Liver (tissue), 9 donors: ENCODE results near the gene SASH1. TPM values are rescaled to one million over a fixed set of nuclear protein-coding genes. Genes with fewer than 3 reads are reported as not detected.
A peak's percentile ranks its signal among the peaks of the same experiment; 100 is the strongest.

Experiments used
- DNase-seq: peaks from one replicate; pipeline ENCODE4 v3.0.0-alpha.2; 2017; ENCODE audit warnings: low spot score
- H3K27ac ChIP-seq, 2 donors: one replicate each; pipeline ENCODE4 v1.7.0; 2013; ENCODE audit warnings: inconsistent platforms in 2 of 2, low read length in 2 of 2, control low read depth in 1 of 2, low read depth in 1 of 2, mild to moderate bottlenecking in 1 of 2
- H3K27me3 ChIP-seq, 4 donors: one replicate each; pipeline versions ENCODE4 v1.6.1 to v1.7.0; 2013; ENCODE audit warnings: low read length in 3 of 4, inconsistent platforms in 1 of 4, mild to moderate bottlenecking in 1 of 4, moderate library complexity in 1 of 4; ENCODE audit not compliant: control insufficient read depth in 4 of 4, insufficient read depth in 4 of 4
- H3K36me3 ChIP-seq, 4 donors: one replicate each; pipeline versions ENCODE4 v1.6.1 to v1.7.0; 2013; ENCODE audit warnings: low read length in 3 of 4, mild to moderate bottlenecking in 3 of 4, low read depth in 1 of 4, moderate library complexity in 1 of 4; ENCODE audit not compliant: control insufficient read depth in 4 of 4, insufficient read depth in 3 of 4
- H3K4me1 ChIP-seq, 4 donors: one replicate each; pipeline versions ENCODE4 v1.6.1 to v1.7.0; 2013; ENCODE audit warnings: low read length in 3 of 4, mild to moderate bottlenecking in 3 of 4, moderate library complexity in 1 of 4; ENCODE audit not compliant: control insufficient read depth in 4 of 4, insufficient read depth in 4 of 4
- H3K4me3 ChIP-seq, 3 donors: one replicate each; pipeline versions ENCODE4 v1.6.1 to v1.7.0; 2013; ENCODE audit warnings: low read length in 3 of 3, control low read depth in 1 of 3, low read depth in 1 of 3, mild to moderate bottlenecking in 1 of 3
- H3K9ac ChIP-seq, 2 donors: one replicate each; pipeline ENCODE4 v1.7.0; 2013; ENCODE audit warnings: low read length in 2 of 2, mild to moderate bottlenecking in 2 of 2, moderate library complexity in 2 of 2, control low read depth in 1 of 2, low read depth in 1 of 2
- H3K9me3 ChIP-seq, 4 donors: one replicate each; pipeline versions ENCODE4 v1.6.1 to v1.7.0; 2013; ENCODE audit warnings: low read length in 3 of 4; ENCODE audit not compliant: control insufficient read depth in 4 of 4
- ATF3 ChIP-seq: IDR thresholded peaks from 2 replicates; pipeline ENCODE4 v1.6.1; 2016; ENCODE audit warnings: antibody characterized with exemption
- CTCF ChIP-seq: fragments of 150-350 bp; IDR thresholded peaks from 2 replicates; pipeline ENCODE4 v1.5.1; 2017; ENCODE audit warnings: improper control_type of control experiment, low read depth, low read length; ENCODE audit not compliant: missing input control
- EGR1 ChIP-seq, 2 donors: IDR thresholded peaks; 2 replicates each; pipeline ENCODE4 v1.6.1; 2016 to 2018; ENCODE audit warnings: antibody characterized with exemption in 2 of 2, low read depth in 2 of 2
- FOXA1 ChIP-seq: IDR thresholded peaks from 2 replicates; pipeline ENCODE4 v1.6.1; 2016; ENCODE audit warnings: antibody characterized with exemption
- FOXA2 ChIP-seq: IDR thresholded peaks from 2 replicates; pipeline ENCODE4 v1.6.1; 2016; ENCODE audit warnings: antibody characterized with exemption
- GABPA ChIP-seq, 2 donors: IDR thresholded peaks in 1 of 2; conservative IDR thresholded peaks in 1 of 2; 2 replicates each; pipeline ENCODE4 v1.6.1; 2016; ENCODE audit warnings: antibody characterized with exemption in 2 of 2, mild to moderate bottlenecking in 1 of 2, moderate library complexity in 1 of 2
- HNF4A ChIP-seq, 2 donors: conservative IDR thresholded peaks; 2 replicates each; pipeline ENCODE4 v1.6.1; 2016; ENCODE audit warnings: antibody characterized with exemption in 2 of 2, mild to moderate bottlenecking in 2 of 2
- HNF4G ChIP-seq: IDR thresholded peaks from 2 replicates; pipeline ENCODE4 v1.6.1; 2016; ENCODE audit warnings: antibody characterized with exemption
- JUND ChIP-seq, 2 donors: IDR thresholded peaks; 2 replicates each; pipeline ENCODE4 v1.6.1; 2016; ENCODE audit warnings: antibody characterized with exemption in 2 of 2
- MAX ChIP-seq: IDR thresholded peaks from 2 replicates; pipeline ENCODE4 v1.6.1; 2016; ENCODE audit warnings: antibody characterized with exemption
- NR2F2 ChIP-seq: IDR thresholded peaks from 2 replicates; pipeline ENCODE4 v1.6.1; 2016; ENCODE audit warnings: antibody characterized with exemption
- RAD21 ChIP-seq, 2 donors: IDR thresholded peaks; 2 replicates each; pipeline ENCODE4 v1.6.1; 2016; ENCODE audit warnings: antibody characterized with exemption in 2 of 2, mild to moderate bottlenecking in 2 of 2
- REST ChIP-seq: IDR thresholded peaks from 2 replicates; pipeline ENCODE4 v1.6.1; 2016; ENCODE audit warnings: antibody characterized with exemption, mild to moderate bottlenecking
- RXRA ChIP-seq, 2 donors: IDR thresholded peaks; 2 replicates each; pipeline ENCODE4 v1.6.1; 2017 to 2018; ENCODE audit warnings: antibody characterized with exemption in 2 of 2, mild to moderate bottlenecking in 1 of 2
- SP1 ChIP-seq: IDR thresholded peaks from 2 replicates; pipeline ENCODE4 v1.6.1; 2018; ENCODE audit warnings: antibody characterized with exemption, mild to moderate bottlenecking
- TAF1 ChIP-seq: conservative IDR thresholded peaks from 2 replicates; pipeline ENCODE4 v1.6.1; 2016; ENCODE audit warnings: antibody characterized with exemption, mild to moderate bottlenecking
- ZBTB33 ChIP-seq: IDR thresholded peaks from 2 replicates; pipeline ENCODE4 v1.6.1; 2016; ENCODE audit warnings: antibody characterized with exemption
- WGBS: extraction: QIAGEN DNeasy Blood & Tissue Kit; methylation state at CpG from one replicate; pipeline ENCODE4 v1.1.7; 2013; 5-methylcytosine and 5-hydroxymethylcytosine counted together
- polyA plus RNA-seq, 2 donors: library from polyadenylated mRNA; stranded (reverse) in 1 of 2; unstranded in 1 of 2; fragments of 200-250 nt in 1 of 2; fragments of >200 nt in 1 of 2; fragmentation: Nextera tagmentation in 1 of 2; extraction: Ambion mirVana in 1 of 2; gene quantifications; one replicate each; pipeline versions ENCODE4 v1.2.1 to v1.2.3, GENCODE V29; 2013 to 2015
- total RNA-seq, 2 donors: library from RNA; depleted of rRNA; stranded (reverse); fragments of >200 nt; gene quantifications; one replicate each; pipeline ENCODE4 v1.2.3, GENCODE V29; 2014
- donor health status: healthy.
- donor health status: healthy.
- donor health status: healthy.
- donor health status: healthy.
- donor health status: healthy.

Gene SASH1
- total and polyA plus RNA-seq, 4 donors, result 3.5 to 16.4 (median 7.6) TPM

GRCh38 chr6:148465670-148466069 is 123.0 kb downstream of the SASH1 start:
- no peak for DNase-seq
- Histone ChIP-seq H3K9me3 (no peaks in the 10 kb centered on the region), H3K4me3 (no peak overlapping the region), H3K9ac (no peak overlapping the region), H3K36me3 (no peaks in the 10 kb centered on the region), H3K27me3 (no peaks in the 10 kb centered on the region), H3K27ac (peak overlapping the region in 1 of 2 donors; percentile 43), H3K4me1 (peaks cover 0 to 11% (median 3%) of the 10 kb centered on the region in 4 donors)
- WGBS, result 69% methylated on average over 6 of the region's 6 CpGs
- TF ChIP-seq NR2F2, result no peak
- no peak for TF ChIP-seq MAX
- TF ChIP-seq JUND (IDR thresholded peaks at IDR 0.05), result no peak
- no peak for TF ChIP-seq EGR1 (IDR thresholded peaks at IDR 0.05; ENCODE audit: low read depth in 2 of 2)
- no peak for TF ChIP-seq HNF4G
- no peak for TF ChIP-seq RAD21 (IDR thresholded peaks at IDR 0.05)
- no peak for TF ChIP-seq TAF1
- no peak for TF ChIP-seq SP1
- TF ChIP-seq ATF3, result no peak

GRCh38 chr6:148466158-148466557 is 123.5 kb downstream of the SASH1 start:
- no peaks in the 10 kb centered on the region for H3K27me3 ChIP-seq
- TF ChIP-seq GABPA (IDR thresholded peaks at IDR 0.05 in 1 of 2, conservative IDR thresholded peaks at IDR 0.05 in 1 of 2) (no peak), RAD21 (IDR thresholded peaks at IDR 0.05) (no peak), RXRA (IDR thresholded peaks at IDR 0.05) (no peak), HNF4G (no peak), TAF1 (no peak), NR2F2 (no peak), HNF4A (conservative IDR thresholded peaks at IDR 0.05) (no peak), EGR1 (IDR thresholded peaks at IDR 0.05; ENCODE audit: low read depth in 2 of 2) (no peak), REST (no peak), MAX (no peak), JUND (IDR thresholded peaks at IDR 0.05) (no peak), ATF3 (no peak), CTCF (no peak), FOXA2 (no peak), ZBTB33 (no peak), SP1 (no peak), FOXA1 (no peak)
- no peak overlapping the region for H3K4me3 ChIP-seq
- peaks cover 0 to 8% (median 3%) of the 10 kb centered on the region in 4 donors for H3K4me1 ChIP-seq
- H3K27ac ChIP-seq, result peak overlapping the region in 1 of 2 donors; percentile 43
- H3K36me3 ChIP-seq, result no peaks in the 10 kb centered on the region
- no peaks in the 10 kb centered on the region for H3K9me3 ChIP-seq
- no peak overlapping the region for H3K9ac ChIP-seq
- 78% methylated on average over 4 of the region's 4 CpGs for WGBS
- no peak for DNase-seq
